ENCODE measurements around the gene CA11. TPM values are rescaled to one million over a fixed set of nuclear protein-coding genes. Genes with fewer than 3 reads are reported as not detected.

The CA11 gene
- total and polyA plus RNA-seq, 2 of the 8 experiments (the other 6 are each of a cell fraction or from before 2014, with no cell fraction given): 51.7 to 71.4 TPM

- Histone ChIP-seq H2BK12ac (ENCODE audit: low read depth, low read length) (peak overlapping the region; percentile 28), H3K27me3 (replicated peaks in 1 of 4; ENCODE audit: control insufficient read depth in 3 of 4, extremely low read depth in 1 of 4, insufficient read depth in 3 of 4, low read length in 3 of 4) (no peaks in the 10 kb centered on the region; a peak in 1 of 7 replicates), H2BK5ac (ENCODE audit: low read depth, low read length) (no peak overlapping the region), H3K23me2 (ENCODE audit: low read depth, low read length) (no peaks in the 10 kb centered on the region), H3K79me2 (ENCODE audit: control insufficient read depth in 1 of 2, insufficient read depth in 2 of 2, low read length in 2 of 2) (no peaks in the 10 kb centered on the region), H3K4ac (replicated peaks; ENCODE audit: insufficient read length, low read depth, low read length) (no peak overlapping the region), H2AFZ (ENCODE audit: low read length) (no peak overlapping the region), H2BK20ac (ENCODE audit: low read length) (no peak overlapping the region), H3K9me3 (ENCODE audit: insufficient read depth in 2 of 2, low read depth in 1 of 2, low read length in 1 of 2) (no peaks in the 10 kb centered on the region; a peak in 2 of 4 replicates), H3K14ac (ENCODE audit: insufficient read length) (no peak overlapping the region), H3K36me3 (ENCODE audit: control insufficient read depth in 2 of 4, insufficient read depth in 4 of 4, low read length in 3 of 4) (no peaks in the 10 kb centered on the region), H3K79me1 (ENCODE audit: low read depth, low read length) (no peaks in the 10 kb centered on the region), H4K91ac (replicated peaks; ENCODE audit: insufficient read length, low read length) (no peak overlapping the region), H2BK15ac (ENCODE audit: low read length) (0 out of 2 replicates have a peak overlapping the region, but pooled peaks have one; percentile 29), H3K23ac (ENCODE audit: insufficient read length) (no peak overlapping the region), H3K4me2 (ENCODE audit: insufficient read depth in 1 of 2, low read depth in 2 of 2, low read length in 2 of 2) (no peak overlapping the region), H4K20me1 (replicated peaks in 1 of 2; ENCODE audit: control insufficient read depth in 1 of 2, insufficient read depth in 2 of 2, low read length in 2 of 2) (no peaks in the 10 kb centered on the region), H3K27ac (ENCODE audit: low read depth, low read length) (no peak overlapping the region), H3K18ac (ENCODE audit: extremely low read depth, low read length) (no peak overlapping the region), H4K5ac (ENCODE audit: insufficient read length, low read depth, low read length) (no peak overlapping the region), H3K9ac (replicated peaks in 1 of 4; ENCODE audit: extremely low read depth in 1 of 4, low read depth in 3 of 4, low read length in 3 of 4) (no peak overlapping the region), H3K4me1 (replicated peaks in 1 of 4; ENCODE audit: control insufficient read depth in 3 of 4, insufficient read depth in 4 of 4, low read length in 3 of 4) (peaks cover 0 to 3% (median 0%) of the 10 kb centered on the region in 4 experiments; a peak in 1 of 7 replicates), H2AK5ac (ENCODE audit: low read depth, low read length) (no peak overlapping the region), H3K4me3 (ENCODE audit: extremely low read depth in 1 of 4, insufficient read depth in 2 of 4, low read depth in 3 of 4, low read length in 4 of 4) (no peak overlapping the region), H3K56ac (replicated peaks; ENCODE audit: insufficient read length, low read depth, low read length) (no peak overlapping the region), H4K8ac (ENCODE audit: extremely low read depth, insufficient read depth, low read length) (no peak overlapping the region), H2BK120ac (replicated peaks; ENCODE audit: low read depth, low read length) (no peak overlapping the region)
- 88% methylated on average over 34 of the region's 35 CpGs; no CpG with 5 or more reads in 1 of the 2 experiments for WGBS, 2 experiments (ENCODE audit: extremely low coverage in 1 of 2, insufficient coverage in 1 of 2, insufficient read length in 1 of 2, insufficient replicate concordance in 2 of 2, low coverage in 1 of 2, low lambda C conversion rate in 2 of 2, missing lambda C conversion rate in 1 of 2)
- ChIA-PET POLR2A (ENCODE audit: partially characterized antibody) (no interaction called here), CTCF (ENCODE audit: partially characterized antibody) (interaction anchor here (1.5 kb wide), 1 partner anchor 15 kb away, joined by 4 read pairs; the partner anchor contains the start of gene CA11)
- FAIRE-seq: peak; percentile 99
- TF ChIP-seq, protein P1, sequence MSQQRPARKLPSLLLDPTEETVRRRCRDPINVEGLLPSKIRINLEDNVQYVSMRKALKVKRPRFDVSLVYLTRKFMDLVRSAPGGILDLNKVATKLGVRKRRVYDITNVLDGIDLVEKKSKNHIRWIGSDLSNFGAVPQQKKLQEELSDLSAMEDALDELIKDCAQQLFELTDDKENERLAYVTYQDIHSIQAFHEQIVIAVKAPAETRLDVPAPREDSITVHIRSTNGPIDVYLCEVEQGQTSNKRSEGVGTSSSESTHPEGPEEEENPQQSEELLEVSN (IDR thresholded peaks at IDR 0.05): peak; percentile 99
- TF ChIP-seq SP2 (IDR thresholded peaks at IDR 0.05; ENCODE audit: low read length): no peak
- TF ChIP-seq, protein P2, sequence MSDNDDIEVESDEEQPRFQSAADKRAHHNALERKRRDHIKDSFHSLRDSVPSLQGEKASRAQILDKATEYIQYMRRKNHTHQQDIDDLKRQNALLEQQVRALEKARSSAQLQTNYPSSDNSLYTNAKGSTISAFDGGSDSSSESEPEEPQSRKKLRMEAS (IDR thresholded peaks at IDR 0.05): peak; percentile 43; the same call in 1 of the 2 replicates
- peak; percentile 79 for TF ChIP-seq JUND (IDR thresholded peaks at IDR 0.05; ENCODE audit: low read length)
- peak; percentile 97 for TF ChIP-seq RFX5 (IDR thresholded peaks at IDR 0.05; ENCODE audit: borderline replicate concordance, low read depth, low read length)
- peak; percentile 89 for TF ChIP-seq CREB1 (IDR thresholded peaks at IDR 0.05)
- TF ChIP-seq SP1 (IDR thresholded peaks at IDR 0.05; ENCODE audit: low read depth, low read length): peak; percentile 58
- no peak for TF ChIP-seq KDM5A (IDR thresholded peaks at IDR 0.05; ENCODE audit: low read length)
- peak in 1 of 2 experiments; percentile 84 for DNase-seq (ENCODE audit: low read depth in 1 of 2, low spot score in 2 of 2)
These were observed 15.1 kb upstream of the CA11 start for GRCh38 chr19:48660852-48661710.

Measured in H1 (cell line).